GDM1 (cell line): Measurements from ENCODE around the gene TEX36.
"Not testable (repeated sequence)": the region's sequence is repeated elsewhere in the genome, so short reads cannot be mapped to it uniquely, and the experiment has no call there.

ENCODE experiments used
- DNase-seq: peaks from one replicate; lab custom pipeline; 2025; lab: John Stamatoyannopoulos, UW

TEX36 gene

DNA sequence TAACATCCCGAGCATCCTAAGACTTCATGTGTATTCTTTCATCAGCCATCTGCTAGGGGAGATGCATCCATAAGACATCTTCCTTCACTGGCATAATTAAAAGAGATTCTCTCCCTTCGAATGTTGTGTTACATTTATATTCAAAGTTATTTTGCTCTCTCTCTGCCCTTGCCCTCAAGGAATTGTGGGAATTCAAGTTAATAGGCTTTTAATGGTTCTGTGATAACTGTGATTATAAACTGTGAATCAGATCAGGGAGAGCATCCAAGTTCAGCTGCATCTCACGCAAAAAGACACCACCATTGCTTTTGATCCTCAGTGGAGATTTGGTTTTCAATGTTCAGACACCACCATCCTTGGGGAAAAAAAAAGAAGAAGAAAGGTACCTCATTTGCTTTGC, 9.2 kb upstream of the TEX36 start:
- no peak for DNase-seq

DNA sequence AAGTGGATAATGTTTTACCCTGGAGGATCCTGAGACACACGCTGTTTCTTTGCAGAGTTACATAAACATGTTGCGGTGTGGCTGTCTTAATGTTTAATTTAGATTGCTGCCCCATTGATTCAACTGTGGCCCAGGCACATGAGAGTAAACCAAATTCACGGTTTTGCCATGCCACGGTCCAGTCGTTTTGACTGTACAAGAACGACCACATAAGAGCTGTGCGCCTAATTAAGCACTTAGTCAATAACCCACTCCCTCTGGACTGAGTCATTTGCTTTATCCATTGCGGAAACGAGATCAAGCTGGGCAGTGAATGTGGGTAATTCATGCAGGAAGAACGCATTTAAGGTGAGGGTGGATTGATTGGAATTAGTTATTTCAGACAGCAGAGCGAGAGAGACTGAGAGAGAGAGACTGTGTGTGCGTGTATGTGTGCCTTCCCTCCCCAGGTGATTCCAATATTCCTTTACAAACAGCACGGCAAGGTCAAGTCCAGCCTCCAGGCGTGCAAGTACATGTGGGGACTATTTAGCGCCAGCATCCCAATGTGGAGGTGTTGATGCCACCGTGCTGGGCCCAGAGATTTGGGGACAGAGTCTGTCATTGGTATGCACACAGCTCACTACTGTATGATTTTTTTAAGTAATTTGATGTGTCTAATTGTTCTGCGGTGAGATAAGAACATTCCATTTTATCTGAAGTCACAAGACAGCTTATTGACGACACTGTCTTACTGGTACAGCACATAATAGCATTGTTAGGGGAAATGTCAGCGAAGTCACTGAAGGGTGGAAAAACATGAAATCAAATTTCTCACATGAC, 8.4 kb upstream of the TEX36 start:
- no peak for DNase-seq

DNA sequence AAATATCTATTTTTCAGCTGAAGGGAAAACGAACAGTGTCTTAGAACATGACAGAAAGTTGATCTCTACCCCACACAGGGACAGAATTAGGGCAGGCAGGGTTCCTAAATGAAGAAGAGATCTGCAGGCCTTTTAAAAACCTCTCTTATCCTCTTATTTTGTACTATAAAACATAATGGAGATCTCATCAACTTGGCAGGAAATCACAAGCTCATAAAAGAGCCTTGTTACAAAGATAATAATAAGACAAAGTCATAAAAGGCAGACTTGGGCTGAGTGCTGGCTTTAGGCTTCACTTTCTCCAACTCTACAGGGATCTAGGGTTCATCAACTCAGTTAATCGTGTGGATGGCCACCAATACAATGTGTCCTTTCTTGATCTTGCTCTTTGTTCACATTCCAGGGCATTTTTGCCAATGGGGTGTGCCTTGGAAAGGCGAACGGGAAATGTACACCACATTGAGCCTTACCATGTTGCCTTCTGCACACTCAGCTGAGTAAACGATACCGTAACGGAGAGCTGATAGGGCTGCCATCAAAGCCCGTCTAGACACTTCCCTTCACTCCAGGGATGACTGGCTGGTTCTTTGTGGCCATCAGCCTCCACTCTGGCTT, 7.1 kb upstream of the TEX36 start:
- no peak for DNase-seq

DNA sequence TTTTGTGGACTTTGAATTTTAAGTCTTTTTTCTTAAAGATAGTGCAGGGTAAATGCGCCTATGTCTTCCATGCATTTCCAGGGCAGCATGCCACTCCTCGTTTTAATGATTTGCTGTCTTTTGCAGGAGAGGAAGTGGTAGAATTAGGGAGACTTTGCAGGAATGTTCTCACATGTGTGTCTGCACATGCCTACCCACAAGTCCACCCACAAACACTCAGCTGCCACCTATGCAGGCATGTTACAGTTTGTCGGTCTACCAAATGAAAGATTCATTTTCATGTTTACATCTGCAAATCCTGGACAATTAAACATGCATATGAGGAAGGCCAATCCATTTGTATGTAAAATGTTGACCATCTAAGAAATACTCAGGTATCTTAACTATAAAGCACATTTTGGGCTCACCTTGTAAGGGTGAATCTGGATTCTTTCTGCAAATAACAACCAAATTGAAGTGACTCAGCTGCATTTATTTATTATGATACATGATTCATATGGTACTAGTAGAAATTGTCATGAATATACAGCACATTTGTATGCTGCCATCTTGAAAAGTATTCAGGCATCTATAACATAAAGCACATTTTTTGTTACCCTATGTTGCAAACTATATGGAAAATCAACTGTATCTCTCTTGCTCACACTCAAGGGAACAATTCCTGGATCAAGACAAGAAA, 4.7 kb upstream of the TEX36 start:
- DNase-seq: no peak

DNA sequence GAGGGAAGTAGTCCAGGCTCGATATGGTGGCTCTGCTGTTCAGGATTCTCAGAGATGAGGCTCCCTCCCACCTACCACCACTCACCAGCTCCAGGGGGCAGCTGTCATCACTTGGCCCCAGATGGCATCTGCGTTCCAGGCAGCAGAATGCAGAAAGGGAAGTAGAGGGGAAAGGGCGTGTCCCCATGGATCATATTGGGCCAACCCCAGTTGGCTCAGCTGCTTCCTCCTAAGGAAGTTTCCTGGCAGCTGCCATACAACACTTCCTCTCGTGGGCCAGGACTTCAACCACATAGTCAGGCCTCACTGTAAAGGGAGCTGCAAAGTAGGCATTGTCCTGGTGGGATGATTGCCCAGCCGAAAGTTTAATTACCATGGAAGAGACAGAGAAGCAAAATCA, 1.6 kb upstream of the TEX36 start:
- DNase-seq: no peak

DNA sequence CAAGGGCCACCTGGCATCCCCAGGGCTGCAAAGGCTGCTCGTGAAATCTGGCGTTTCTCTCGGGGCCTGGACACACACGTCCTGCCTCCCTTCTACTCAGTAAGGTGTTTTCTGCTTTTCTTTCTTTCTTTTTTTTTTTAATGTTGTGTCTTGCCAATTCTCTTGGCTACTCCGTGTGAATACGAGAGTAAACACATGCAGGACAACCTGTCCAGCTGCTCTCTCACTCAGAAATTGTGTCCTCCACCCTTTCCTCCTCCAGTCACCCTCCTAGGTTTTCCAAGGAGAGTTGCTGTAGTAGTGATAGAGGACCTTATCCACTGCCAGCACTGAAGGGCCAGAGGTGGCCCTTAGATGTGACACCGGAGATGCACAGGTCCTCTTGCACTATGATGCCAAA, 858 bp upstream of the TEX36 start:
- DNase-seq: no peak

DNA sequence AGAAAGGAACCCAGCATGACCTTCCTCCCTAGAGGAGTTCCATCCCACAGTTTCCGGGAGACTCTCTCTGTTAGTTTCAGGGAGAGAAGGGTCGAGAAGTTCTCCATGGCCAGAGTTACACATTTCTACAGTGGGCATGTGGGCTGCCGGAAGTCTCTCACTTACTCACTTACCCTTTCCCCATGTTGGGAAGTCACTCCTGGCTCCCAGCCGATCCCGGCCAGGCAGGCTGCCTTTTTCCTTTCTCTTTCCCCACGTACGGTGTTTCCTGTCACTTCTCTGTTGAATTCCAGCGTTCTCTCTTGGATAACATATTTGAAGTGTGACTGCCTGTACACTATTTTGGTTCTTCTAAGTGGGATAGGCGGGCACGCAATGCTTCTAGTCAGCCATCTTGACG, 3.5 kb downstream of the TEX36 start:
- DNase-seq: no peak

DNA sequence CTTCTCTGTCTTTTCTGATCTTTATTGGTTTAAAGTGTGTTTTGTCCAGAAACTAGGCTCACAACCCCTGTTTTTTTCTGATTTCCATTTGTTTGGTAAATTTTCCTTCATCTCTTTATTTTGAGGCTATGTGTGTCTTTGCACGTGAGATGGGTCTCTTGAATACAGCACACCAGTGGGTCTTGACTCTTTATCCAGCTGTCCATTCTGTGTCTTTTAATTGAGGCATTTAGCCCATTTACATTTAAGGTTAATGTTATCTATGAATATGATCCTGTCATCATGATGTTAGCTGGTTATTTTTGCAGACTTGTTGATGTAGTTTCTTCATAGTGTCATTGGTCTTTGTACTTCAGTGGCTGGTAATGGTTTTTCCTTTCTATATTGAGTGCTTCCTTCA, 10.1 kb downstream of the TEX36 start:
- no peak for DNase-seq

DNA sequence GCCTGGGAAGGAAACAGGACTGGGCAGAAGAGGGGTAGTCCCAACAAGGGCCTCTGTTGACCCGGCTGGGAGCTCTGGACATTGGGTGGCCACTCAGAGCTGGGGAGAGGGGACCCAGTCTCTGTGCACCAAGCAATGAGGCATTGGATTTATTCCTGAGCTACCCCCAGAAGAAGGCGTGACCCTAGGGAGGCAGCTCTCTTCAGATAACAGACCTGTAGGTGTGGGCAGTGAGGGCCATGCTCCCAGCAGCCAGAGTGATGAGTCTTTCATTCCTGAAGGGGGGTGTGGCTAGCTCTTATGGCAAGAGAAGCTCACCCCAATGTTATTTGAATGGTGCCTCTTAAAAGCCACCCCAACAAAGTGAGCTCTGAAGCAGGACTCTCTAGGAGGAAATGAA, 20.4 kb downstream of the TEX36 start:
- no peak for DNase-seq

DNA sequence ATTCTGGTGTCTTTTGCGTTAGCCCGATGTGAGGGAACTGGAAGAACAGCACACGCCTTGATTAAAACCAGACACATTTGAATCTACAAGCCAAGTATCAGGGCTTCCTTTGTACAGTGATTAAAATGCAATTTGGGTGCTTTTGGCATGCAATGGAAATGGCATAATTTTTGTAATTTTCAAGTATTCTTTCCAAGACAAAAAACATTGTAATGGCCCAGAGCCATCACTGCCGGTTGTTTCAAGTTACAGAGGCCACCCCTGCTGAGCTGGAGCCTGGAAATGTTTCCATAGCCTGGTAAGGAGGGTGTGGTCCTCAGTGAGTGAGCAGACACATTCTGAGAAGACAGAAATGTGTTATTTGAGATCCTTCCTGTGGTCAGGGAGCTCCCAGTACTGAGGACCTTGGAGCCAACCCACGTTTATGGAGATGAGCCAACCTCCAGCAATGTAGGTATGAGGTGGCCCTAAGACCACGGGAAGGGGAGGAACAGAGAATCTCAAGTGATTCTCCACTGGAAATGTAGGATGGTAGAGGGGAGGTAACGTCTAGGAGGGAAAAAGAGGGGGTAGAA, 20.9 kb downstream of the TEX36 start:
- DNase-seq: no peak

DNA sequence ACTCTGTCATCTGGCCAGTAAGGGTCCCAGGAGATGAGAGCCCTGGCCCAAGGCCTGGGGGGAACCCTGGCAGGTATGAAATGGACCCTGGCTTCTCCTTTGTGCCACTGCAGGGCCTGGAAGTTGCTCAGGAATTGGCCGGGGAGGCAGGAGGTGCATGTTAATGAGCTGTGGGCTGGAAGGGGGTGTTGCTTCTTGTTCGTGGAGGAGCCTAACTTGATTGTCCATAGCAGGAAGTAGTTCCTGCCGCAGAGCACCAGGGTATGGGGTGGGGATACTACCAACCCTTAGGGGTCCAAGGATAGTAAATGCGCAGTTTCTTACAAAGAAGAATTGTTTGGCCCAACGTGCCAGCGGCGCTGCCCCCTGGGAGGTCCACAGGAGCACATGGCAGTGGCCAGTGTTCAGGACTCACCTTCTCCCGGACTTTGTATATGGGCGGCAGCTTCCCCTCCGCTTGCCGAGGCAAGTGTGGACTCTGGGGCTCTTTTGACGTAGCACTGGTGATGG, 21.5 kb downstream of the TEX36 start:
- no peak for DNase-seq

DNA sequence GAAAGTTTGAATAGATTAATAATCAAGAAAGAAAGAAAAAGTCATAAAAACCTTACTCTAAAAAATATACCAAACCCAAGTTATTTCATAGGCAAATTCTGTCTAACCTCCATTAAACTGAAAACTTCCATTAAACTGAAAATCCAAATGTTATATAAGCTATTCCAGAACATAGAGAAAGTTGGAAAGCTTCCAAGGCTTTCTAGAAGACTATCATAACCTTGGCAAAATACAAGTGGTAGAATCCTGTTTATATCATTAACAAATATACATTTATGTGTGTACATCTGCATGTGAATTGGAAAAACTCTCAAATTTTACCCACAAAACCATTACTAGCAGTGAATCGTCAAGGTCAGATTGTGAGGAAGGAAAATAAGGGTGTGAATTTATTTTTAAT, 23.9 kb downstream of the TEX36 start:
- DNase-seq: no peak

DNA sequence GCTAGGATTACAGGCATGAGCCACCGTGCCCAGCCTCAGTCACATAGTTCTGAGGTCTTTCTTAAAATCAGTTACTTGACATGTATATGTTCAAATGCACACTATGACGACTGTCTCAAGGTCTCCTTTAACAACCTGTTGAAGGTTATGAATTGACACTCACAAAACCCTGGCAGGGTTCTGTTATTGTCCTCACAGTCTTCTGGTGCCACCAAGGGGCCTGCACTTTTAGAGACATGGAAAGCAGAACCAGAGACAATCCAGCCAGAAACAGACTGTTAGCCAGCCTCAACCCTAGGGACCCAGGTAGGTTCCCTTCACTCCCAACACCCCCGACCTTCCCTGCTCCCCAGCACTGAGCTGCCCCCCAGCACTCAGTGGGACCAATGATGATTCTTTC, 26.4 kb downstream of the TEX36 start:
- DNase-seq: no peak

DNA sequence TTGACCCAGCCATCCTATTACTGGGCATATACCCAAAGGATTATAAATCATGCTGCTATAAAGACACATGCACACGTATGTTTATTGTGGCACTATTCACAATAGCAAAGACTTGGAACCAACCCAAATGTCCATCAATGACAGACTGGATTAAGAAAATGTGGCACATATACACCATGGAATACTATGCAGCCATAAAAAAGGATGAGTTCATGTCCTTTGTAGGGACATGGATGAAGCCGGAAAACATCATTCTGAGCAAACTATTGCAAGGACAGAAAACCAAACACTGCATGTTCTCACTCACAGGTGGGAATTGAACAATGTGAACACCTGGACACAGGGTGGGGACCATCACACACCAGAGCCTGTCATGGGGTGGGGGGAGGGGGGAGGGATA, 29.9 kb downstream of the TEX36 start:
- not testable (repeated sequence) for DNase-seq

DNA sequence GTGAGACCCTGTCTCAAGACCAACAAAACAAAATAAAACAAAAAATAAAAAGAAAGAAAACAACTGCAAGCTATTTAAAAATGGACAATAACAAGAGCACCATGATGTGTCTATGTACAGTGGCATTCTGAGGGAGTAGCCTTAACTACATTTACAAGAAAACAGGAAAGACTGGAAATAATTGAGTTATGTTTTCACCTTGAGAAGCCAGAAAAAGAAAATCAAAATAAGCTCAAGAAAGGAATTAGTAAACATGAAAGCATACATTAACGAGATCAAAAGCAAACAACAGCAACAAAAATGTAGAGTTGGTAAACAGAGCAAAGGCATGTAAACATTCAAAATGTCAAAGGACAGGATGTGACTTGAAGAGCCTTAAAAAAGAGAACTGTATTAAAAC, 36.7 kb downstream of the TEX36 start:
- DNase-seq: no peak

DNA sequence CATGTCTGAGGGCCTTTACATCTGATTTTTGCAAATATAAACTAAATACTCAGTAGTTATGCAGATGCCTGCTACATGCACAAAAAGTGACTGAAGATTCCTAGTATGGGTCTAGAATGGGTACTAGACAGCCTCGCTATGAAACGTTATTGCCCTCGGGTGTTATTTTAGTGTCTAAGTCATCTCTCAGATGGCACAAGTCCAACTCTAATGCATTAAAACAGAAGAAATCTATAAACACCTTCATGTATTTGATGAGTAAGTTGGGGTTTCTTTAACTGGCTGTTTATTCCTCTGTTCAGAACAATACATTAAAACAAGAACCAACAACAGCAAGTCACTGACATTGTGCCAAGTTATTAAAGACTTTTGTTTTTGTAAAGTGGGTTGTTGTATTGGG, 41.6 kb downstream of the TEX36 start:
- DNase-seq: no peak

DNA sequence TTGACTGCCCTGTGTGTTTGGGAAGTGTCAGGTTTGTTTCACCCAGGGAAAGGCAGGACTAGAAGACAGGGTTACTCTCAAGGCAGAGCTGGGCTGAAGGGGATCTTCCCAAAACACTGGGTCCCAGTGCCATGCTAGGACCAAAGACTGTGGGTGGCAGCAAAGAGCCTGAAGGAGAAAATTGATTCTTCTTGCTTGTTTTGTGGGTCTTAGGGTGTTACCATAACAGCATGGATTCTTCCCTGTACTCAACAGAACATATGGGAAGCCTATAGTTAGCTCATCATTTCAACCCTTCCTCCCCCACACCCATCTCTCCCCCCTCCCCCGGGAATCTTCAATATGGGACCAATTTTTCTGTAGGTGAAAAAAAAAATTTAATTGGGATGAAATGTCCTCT, 42.3 kb downstream of the TEX36 start:
- DNase-seq: no peak

DNA sequence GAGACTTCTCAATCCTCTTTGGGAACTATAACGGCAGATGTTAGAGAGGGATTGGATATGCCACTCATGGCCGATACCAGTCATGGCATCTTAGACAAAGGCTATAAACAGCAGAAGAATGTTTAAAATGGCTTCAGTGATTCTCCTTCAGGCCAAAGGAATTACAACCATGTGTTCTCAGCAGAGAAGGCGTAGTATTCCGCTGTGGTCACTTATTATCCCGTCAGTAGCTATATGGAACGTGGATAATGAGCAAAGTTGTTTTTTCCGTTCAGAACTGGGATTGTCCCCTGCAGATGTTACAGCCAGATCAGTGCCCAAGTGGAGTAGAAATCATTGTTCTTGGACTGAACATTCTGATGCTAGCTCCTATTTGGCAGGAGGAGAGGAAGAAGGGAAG, 43.1 kb downstream of the TEX36 start:
- no peak for DNase-seq

DNA sequence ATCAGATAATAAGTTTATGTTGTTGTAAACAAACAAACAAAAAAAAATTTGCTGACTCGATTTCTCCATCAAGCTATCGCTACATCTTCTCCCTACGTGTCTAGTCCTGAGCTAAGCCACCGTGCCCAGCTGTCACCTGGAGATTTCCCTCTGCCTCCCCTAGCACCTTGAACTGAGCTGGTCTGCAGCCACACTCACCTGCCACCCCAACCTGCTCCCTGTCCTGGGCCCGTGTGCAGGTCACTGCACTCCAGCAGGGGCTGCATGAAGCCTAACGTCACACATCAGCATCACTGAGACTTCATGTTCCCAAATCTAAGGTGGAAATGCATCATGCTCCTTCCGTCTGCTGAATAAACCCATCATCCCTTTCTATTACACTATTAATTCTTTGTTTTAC, 44.4 kb downstream of the TEX36 start:
- DNase-seq: no peak

DNA sequence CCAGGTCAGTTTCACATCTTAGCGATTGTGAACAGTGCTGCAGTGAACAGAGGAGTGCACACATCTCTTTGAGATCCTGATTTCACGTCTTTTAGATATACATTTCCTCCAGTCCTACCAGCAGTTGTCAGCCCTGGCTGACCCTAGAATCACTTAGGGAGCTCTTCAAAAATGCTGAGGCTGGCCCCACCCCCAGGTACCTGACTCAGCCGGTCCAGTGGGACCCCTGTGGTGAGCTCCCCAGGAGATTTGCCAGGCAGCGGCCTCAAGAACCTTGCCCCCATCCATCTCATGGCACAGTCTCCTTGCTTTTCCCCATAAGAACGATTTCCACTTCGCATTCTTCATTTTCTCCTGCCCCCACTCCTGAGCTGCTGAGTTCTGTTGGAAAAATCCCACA, 45.5 kb downstream of the TEX36 start:
- no peak for DNase-seq

DNA sequence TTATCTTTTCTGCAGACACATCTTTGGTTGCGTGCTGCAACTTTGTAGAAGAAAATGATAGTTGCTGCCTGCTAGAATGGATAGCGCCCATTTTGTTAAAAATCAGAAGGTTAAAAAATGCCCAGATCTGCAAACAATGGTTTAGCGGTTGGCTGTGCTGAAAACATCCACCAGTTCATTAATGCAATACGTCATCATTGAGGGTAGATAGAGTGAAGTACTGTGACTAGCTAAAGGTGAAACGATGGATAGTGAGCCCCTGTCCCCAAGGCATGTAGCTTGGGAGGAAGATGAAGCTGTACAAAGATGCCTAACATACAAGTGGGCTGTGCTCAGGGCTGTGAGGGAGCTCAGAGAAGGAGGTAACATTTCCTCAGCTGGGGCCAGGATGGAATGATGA, 48.4 kb downstream of the TEX36 start:
- DNase-seq: no peak

DNA sequence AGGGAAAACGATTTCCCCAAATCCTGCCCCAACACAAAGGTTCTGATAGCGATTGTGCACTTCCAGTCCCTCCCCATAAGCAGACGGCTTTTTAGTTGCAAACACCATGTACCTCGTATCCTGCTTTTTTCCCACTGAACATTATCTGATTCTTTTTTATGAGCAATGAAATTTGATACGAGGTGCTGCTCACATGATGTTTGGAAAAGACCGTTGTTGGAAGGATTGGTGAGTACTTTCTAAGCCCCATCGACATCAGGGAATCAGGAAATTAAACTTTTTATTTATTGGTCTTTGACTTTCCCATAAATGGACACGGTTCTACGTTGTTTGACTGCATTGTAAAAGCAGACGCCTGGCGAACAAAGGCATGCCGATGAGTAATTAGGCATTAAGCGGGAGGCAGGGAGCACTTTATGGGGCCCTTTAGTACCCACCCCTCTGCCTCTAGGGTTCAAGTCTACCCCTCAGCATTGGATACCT, 49.4 kb downstream of the TEX36 start:
- no peak for DNase-seq

DNA sequence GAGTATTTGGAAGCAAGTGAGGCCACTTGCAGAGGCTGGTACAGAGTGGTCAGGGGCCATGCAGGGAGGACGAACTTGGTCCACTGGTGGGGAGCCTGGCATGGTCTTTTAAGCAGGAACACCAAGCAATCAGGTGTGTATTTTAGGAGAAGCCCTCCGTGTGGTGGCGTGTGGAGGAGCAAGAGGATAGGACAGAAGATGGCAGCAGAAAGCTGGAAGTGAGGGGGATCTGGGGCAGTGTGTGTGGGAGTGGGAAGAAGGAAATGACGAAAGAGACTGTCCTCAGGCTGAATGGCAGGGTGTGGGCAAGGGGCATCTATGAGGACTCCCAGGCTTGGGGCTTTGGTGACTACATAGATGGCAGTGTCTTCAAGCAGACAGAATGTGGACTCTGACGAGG, 51.2 kb downstream of the TEX36 start:
- no peak for DNase-seq
